Endothelial cell of umbilical vein (primary cell): ENCODE results near the gene DSCAML1. TPM values are rescaled to one million over a fixed set of nuclear protein-coding genes. Genes with fewer than 3 reads are reported as not detected.

Experiments
- BruUV-seq: library from RNA; stranded (reverse); fragments of 400-500 nt; replicated peaks from 2 replicates; lab custom pipeline; 2021; lab: Mats Ljungman, UMichigan
- CTCF ChIA-PET: fragments of 300-600, 350-600 bp; sonication (Branson Sonifier 250); formaldehyde crosslinking; loops from one replicate; lab custom pipeline; 2021; ENCODE audit warnings: antibody characterized with exemption, inconsistent platforms; lab: Charles Lee
- POLR2A ChIA-PET: fragments of 300-600, 350-600 bp; sonication (Branson Sonifier 250); formaldehyde crosslinking; loops from one replicate; lab custom pipeline; 2021; ENCODE audit warnings: antibody characterized with exemption, inconsistent platforms; lab: Charles Lee
- DNase-seq: peaks from one replicate; pipeline ENCODE4 v3.0.0-alpha.2; 2011; ENCODE audit warnings: low read depth, low spot score
- FAIRE-seq: peaks from 2 replicates; lab custom pipeline; 2011; peaks lifted over from hg19 to GRCh38; lab: Jason Lieb, UNC
- H2AFZ ChIP-seq: 2 replicates; pipeline ENCODE4 v1.6.0; 2012; ENCODE audit warnings: low read depth, low read length, control low read depth, inconsistent platforms
- H3K27ac ChIP-seq: 2 replicates; pipeline ENCODE4 v1.5.1; 2011; ENCODE audit warnings: low read depth, mild to moderate bottlenecking, control low read depth, low read length, moderate library complexity; ENCODE audit not compliant: insufficient read depth
- H3K27me3 ChIP-seq, 2 experiments: 2 replicates each; pipeline versions ENCODE4 v1.6.0 to v1.6.1; 2011; ENCODE audit warnings: low read length in 2 of 2, mixed read lengths in 1 of 2; ENCODE audit not compliant: control insufficient read depth in 2 of 2, insufficient read depth in 2 of 2
- H3K36me3 ChIP-seq, 2 experiments: 2 replicates in 1 of 2; 3 replicates in 1 of 2; pipeline ENCODE4 v1.5.1; 2011; ENCODE audit warnings: low read length in 2 of 2, mild to moderate bottlenecking in 1 of 2, moderate library complexity in 1 of 2; ENCODE audit not compliant: control insufficient read depth in 2 of 2, insufficient read depth in 2 of 2; ENCODE audit errors: extremely low read depth in 1 of 2
- H3K4me1 ChIP-seq: 3 replicates; pipeline ENCODE4 v1.5.1; 2011; ENCODE audit warnings: mild to moderate bottlenecking, low read length; ENCODE audit not compliant: control insufficient read depth, insufficient read depth; ENCODE audit errors: extremely low read depth
- H3K4me2 ChIP-seq: 2 replicates; pipeline ENCODE4 v1.6.1; 2011; ENCODE audit warnings: low read length, control low read depth, mixed read lengths; ENCODE audit not compliant: insufficient read depth
- H3K4me3 ChIP-seq, 3 experiments: fragments of 200-600 bp in 1 of 3; sonication (generic), shearing (Covaris generic) in 1 of 3; replicated peaks in 1 of 3; 2 replicates each; pipeline ENCODE4 v1.5.1; 2011 to 2016; ENCODE audit warnings: control low read depth in 3 of 3, low read length in 3 of 3, mild to moderate bottlenecking in 2 of 3, inconsistent platforms in 1 of 3, low read depth in 1 of 3, moderate library complexity in 1 of 3; ENCODE audit not compliant: insufficient read depth in 1 of 3
- H3K79me2 ChIP-seq: 2 replicates; pipeline ENCODE4 v1.6.0; 2012; ENCODE audit warnings: low read length, inconsistent platforms; ENCODE audit not compliant: control insufficient read depth, insufficient read depth
- H3K9ac ChIP-seq: replicated peaks from 2 replicates; pipeline ENCODE3; 2011; ENCODE audit warnings: low read length, control low read depth; ENCODE audit not compliant: insufficient read depth; ENCODE audit errors: extremely low read depth
- H3K9me1 ChIP-seq: replicated peaks from 3 replicates; pipeline ENCODE4 v1.6.0; 2011; ENCODE audit warnings: mild to moderate bottlenecking, low read length; ENCODE audit not compliant: control insufficient read depth, insufficient read depth; ENCODE audit errors: extremely low read depth
- H3K9me3 ChIP-seq: replicated peaks from 2 replicates; pipeline ENCODE4 v1.5.1; 2012; ENCODE audit warnings: low read length, inconsistent platforms; ENCODE audit not compliant: control insufficient read depth, insufficient read depth
- H4K20me1 ChIP-seq: replicated peaks from 2 replicates; pipeline ENCODE3; 2011; ENCODE audit warnings: mild to moderate bottlenecking, low read length; ENCODE audit not compliant: control insufficient read depth, insufficient read depth; ENCODE audit errors: extremely low read depth
- CTCF ChIP-seq, 2 donors: IDR thresholded peaks; 1 replicate in 1 of 2; 2 replicates in 1 of 2; pipeline ENCODE4 v1.5.1; 2011; ENCODE audit warnings: low read length in 2 of 2, mild to moderate bottlenecking in 2 of 2, moderate library complexity in 2 of 2, control low read depth in 1 of 2, inconsistent platforms in 1 of 2, low read depth in 1 of 2; ENCODE audit not compliant: insufficient read depth in 1 of 2; ENCODE audit errors: extremely low read depth in 1 of 2
- EZH2 ChIP-seq: IDR thresholded peaks from 2 replicates; pipeline ENCODE4 v1.6.1; 2012; ENCODE audit warnings: borderline replicate concordance, low read depth, mild to moderate bottlenecking, moderate library complexity, low read length, inconsistent platforms; ENCODE audit not compliant: severe bottlenecking
- FOS ChIP-seq: IDR thresholded peaks from 2 replicates; pipeline ENCODE4 v1.6.1; 2011; ENCODE audit warnings: mild to moderate bottlenecking, low read length, moderate library complexity, borderline replicate concordance; ENCODE audit not compliant: insufficient read depth
- GATA2 ChIP-seq: IDR thresholded peaks from 2 replicates; pipeline ENCODE4 v1.7.0; 2011; ENCODE audit warnings: low read depth, mild to moderate bottlenecking, moderate library complexity, mixed read lengths, low read length; ENCODE audit not compliant: insufficient read length, insufficient read depth
- JUN ChIP-seq: IDR thresholded peaks from 2 replicates; pipeline ENCODE4 v1.6.1; 2011; ENCODE audit warnings: borderline replicate concordance, low read depth; ENCODE audit not compliant: insufficient read length, insufficient read depth
- MAX ChIP-seq: IDR thresholded peaks from 2 replicates; pipeline ENCODE4 v1.6.1; 2011; ENCODE audit not compliant: insufficient read depth, insufficient read length
- MYC ChIP-seq: IDR thresholded peaks from one replicate; pipeline ENCODE4 v1.6.1; 2011; ENCODE audit warnings: mild to moderate bottlenecking, low read depth, low read length
- POLR2A ChIP-seq: IDR thresholded peaks from 2 replicates; pipeline ENCODE4 v1.6.1; 2012; ENCODE audit warnings: low read depth, mild to moderate bottlenecking, control low read depth, low read length
- POLR2AphosphoS5 ChIP-seq: IDR thresholded peaks from 2 replicates; pipeline ENCODE4 v1.6.1; 2012; ENCODE audit warnings: low read depth, mild to moderate bottlenecking, control low read depth, low read length, moderate library complexity; ENCODE audit not compliant: insufficient read depth
- dilution Hi-C: fragments of 300-500 bp; cut with MboI; formaldehyde crosslinking; loops from one replicate; pipeline ENCODE4 v1.15.0; 2019; ENCODE audit warnings: low sequenced_read_pairs; ENCODE audit not compliant: extremely low pct_ligation_motif_present
- intact Hi-C: fragments of 100-400 bp; cut with micrococcal nuclease; formaldehyde crosslinking; loops from one replicate; pipeline ENCODE4 v1.10.0; 2022
- polyA plus RNA-seq, 4 experiments: library from polyadenylated mRNA; depleted of rRNA in 3 of 4; stranded (reverse) in 3 of 4; unstranded in 1 of 4; fragments of >200 nt; gene quantifications; 2 replicates each; pipeline versions ENCODE4 v1.2.1 to v1.2.3, GENCODE V29; 2011 to 2012; ENCODE audit warnings: missing spikeins in 1 of 4
- total RNA-seq: library from RNA; stranded (reverse); gene quantifications from 2 replicates; pipeline ENCODE4 v1.2.3, GENCODE V29; 2021

The DSCAML1 gene
- total and polyA plus RNA-seq, 2 donors (not counting 3 experiments of a cell fraction or from before 2014, with no cell fraction given): not detected

GRCh38 chr11:117633186-117633754 is 163.7 kb downstream of the DSCAML1 start:
- H3K9me1 ChIP-seq: no peaks in the 10 kb centered on the region
- no peaks in the 10 kb centered on the region for H3K36me3 ChIP-seq
- H3K9me3 ChIP-seq: no peaks in the 10 kb centered on the region
- H2AFZ ChIP-seq: no peak overlapping the region
- no peak for TF ChIP-seq FOS
- TF ChIP-seq CTCF (IDR thresholded peaks at IDR 0.05; ENCODE audit: extremely low read depth in 1 of 2, insufficient read depth in 1 of 2, low read depth in 1 of 2, low read length in 2 of 2): no peak
- TF ChIP-seq GATA2: no peak
- TF ChIP-seq JUN: no peak
- TF ChIP-seq MAX: no peak
- TF ChIP-seq POLR2AphosphoS5: no peak
- TF ChIP-seq POLR2A: no peak
- no peak for TF ChIP-seq EZH2
- no peak for TF ChIP-seq MYC
- no peak overlapping the region for H3K4me2 ChIP-seq
- H3K4me3 ChIP-seq: no peak overlapping the region
- H3K4me1 ChIP-seq: no peaks in the 10 kb centered on the region
- H4K20me1 ChIP-seq: no peaks in the 10 kb centered on the region
- DNase-seq: no peak
- dilution Hi-C loops (no loop called here), intact Hi-C loops (no loop called here)
- POLR2A ChIA-PET: no interaction called here
- no peak overlapping the region for H3K9ac ChIP-seq
- CTCF ChIA-PET: interaction anchor here (4.1 kb wide), 1 partner anchor 12 kb away, joined by 24 read pairs; no protein-coding TSS in a partner anchor
- no peak overlapping the region for H3K27ac ChIP-seq
- BruUV-seq: no TSS peak
- no peaks in the 10 kb centered on the region for H3K27me3 ChIP-seq
- no peak for FAIRE-seq
- H3K79me2 ChIP-seq: no peaks in the 10 kb centered on the region
